Lower leg skin (tissue), 3 donors: Measurements from ENCODE around the gene SUN5.

Experiments
- CTCF ChIP-seq, 3 donors: fragments of 450-650 bp; IDR thresholded peaks; one replicate each; pipeline ENCODE4 v1.5.1; 2016; ENCODE audit warnings: antibody characterized with exemption in 3 of 3, mild to moderate bottlenecking in 3 of 3, moderate library complexity in 2 of 3
- POLR2A ChIP-seq, 2 donors: fragments of 450-650 bp; IDR thresholded peaks; one replicate each; pipeline ENCODE4 v1.6.1; 2016 to 2017; ENCODE audit warnings: antibody characterized with exemption in 2 of 2, mild to moderate bottlenecking in 1 of 2, moderate library complexity in 1 of 2

DNA sequence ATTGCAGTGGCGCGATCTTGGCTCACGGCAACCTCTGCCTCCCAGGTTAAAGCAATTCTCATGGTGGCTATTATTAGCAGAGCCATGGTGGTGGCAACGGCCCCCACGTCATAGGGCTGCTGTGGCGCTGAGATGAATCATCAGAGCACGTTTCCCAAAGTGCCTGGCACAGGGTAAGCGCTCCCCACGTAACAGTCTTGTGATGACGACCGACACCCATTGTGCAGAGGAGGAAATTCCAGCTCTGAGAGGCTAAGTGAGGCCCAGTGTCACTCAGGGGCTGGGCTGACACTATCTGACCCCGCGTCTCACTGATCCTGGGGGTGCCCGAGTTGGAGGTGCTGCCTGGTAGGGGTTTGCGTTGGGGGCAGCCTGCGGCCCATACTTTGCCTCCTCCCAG is 16.2 kb downstream of the SUN5 start:
- no peak for TF ChIP-seq CTCF (IDR thresholded peaks at IDR 0.05)
- TF ChIP-seq POLR2A (IDR thresholded peaks at IDR 0.05) = no peak
